ENCODE data around the gene GRIP2.

The GRIP2 gene

DNA sequence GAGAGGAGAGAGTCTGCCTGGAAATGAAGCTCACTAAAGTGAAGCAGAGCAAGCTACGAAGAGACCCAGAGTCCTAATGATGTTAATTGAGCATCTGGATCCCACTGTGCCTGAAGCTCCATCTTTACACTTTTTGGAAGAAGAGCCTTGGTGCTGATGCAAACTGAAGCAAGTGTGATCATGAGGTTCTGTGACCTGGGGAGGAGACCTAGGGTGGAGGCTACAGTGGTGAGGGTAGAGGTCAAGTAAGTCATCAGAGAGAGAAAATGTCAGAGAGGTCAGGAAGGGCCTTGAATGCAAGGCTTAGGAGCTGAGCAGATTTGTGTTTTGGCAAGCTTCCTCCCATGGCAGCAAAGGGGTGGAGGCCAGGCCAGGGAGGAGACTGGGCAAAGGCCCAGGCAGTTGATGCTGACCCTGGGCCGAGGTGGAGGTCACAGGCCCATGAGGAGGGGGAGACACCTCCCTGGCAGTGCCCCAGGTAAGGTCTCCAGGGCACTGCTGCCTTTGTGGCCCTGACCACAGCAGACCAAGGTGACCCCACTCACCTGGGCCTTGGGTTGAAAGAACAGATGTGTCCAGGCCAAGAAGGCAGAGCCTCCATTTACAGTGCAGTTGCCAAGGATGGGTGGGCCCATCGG, 1.6 kb downstream of the GRIP2 start:
- no peak for DNase-seq

GRCh38 chr3:14537590-14538450, 2.3 kb downstream of the GRIP2 start:
- no peak for DNase-seq

DNA sequence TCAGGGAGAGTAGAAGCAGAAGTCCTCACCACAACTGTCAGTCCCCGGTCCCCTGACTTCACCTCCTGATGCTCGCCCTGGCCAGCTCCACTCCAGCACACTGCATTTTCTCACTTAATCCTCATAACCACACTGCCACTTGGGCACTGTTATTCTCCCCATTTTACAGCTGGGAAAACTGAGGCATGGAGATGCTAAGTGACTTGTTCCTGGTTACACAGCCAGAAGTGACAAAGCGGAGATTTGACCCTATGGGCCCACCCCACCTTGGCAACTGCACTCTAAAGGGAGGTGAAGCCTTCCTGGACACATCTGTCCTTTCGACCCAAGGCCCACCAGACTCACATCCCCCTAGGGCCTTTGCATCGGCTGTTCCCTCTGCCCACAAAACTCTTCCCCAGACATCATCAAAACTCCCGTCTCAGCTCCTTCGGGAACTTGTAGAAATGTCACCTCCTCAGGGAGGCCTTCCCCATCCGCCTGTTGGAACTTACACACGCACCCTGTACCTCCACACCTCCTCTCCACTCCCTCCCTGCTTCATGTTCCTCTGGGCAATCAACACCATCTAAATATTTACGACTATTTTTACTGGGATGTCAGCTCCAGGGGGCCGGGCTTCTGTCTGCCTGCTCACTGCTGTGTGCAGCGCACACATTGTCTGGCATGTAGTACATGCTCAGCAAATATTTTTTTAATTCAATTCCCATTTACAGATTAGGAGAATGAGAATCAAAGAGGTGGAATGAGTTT, 3.1 kb downstream of the GRIP2 start:
- DNase-seq: no peak

GRCh38 chr3:14536055-14536815, 3.9 kb downstream of the GRIP2 start:
- DNase-seq: no peak

- DNase-seq: no peak
Observed at GRCh38 chr3:14535616-14536015, 4.5 kb downstream of the GRIP2 start.

GRCh38 chr3:14534516-14535191, 5.5 kb downstream of the GRIP2 start:
- DNase-seq: no peak

GRCh38 chr3:14533457-14533958, 6.6 kb downstream of the GRIP2 start:
- no peak for DNase-seq

GRCh38 chr3:14532691-14533456, 7.3 kb downstream of the GRIP2 start:
- no peak for DNase-seq

DNA sequence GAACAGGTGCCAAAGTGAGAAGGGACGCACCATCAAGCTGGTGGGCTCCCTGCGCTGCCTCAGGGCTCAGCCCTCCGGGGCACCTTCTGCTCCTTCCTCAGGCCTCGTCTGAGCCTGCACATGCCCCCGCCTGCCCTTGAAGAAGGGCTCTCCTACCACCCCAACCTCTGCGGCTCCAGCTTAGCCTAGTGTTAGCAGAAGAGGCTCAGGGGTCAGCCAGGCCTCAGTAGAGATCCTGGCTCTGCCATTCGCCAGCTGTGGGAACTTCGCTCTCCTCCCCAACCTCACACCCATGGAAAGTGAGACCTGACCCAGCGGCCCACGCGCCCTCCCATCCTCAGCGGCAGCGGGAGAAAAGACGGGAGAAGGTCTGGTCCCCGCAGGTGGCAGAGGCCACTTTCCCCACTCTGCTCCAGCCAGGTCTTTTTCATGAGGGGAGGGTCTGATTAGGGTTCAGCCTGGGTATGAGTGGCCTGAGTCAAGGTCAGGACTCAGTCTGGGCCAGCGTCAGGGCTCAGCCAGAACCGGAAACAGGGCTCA, 8.2 kb downstream of the GRIP2 start:
- DNase-seq: no peak

DNA sequence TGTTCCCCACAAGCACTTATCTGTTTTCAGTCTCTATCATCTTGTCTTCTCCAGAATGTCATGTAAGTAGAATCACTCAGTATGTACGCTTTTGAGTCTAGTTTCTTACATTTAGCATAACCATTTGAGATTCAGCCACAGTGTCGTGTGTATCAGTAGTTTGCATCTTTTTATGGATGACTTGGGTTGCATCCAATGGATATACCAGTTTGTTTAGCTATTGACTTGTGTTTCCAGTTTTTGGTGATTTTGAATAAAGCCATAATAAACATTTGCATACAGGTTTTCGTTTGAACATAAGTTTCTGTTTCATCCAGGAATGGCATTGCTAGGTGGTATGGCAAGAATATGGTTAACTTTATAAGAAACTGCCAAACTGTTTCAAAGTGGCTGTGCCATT, 12.1 kb downstream of the GRIP2 start:
- DNase-seq: no peak

DNA sequence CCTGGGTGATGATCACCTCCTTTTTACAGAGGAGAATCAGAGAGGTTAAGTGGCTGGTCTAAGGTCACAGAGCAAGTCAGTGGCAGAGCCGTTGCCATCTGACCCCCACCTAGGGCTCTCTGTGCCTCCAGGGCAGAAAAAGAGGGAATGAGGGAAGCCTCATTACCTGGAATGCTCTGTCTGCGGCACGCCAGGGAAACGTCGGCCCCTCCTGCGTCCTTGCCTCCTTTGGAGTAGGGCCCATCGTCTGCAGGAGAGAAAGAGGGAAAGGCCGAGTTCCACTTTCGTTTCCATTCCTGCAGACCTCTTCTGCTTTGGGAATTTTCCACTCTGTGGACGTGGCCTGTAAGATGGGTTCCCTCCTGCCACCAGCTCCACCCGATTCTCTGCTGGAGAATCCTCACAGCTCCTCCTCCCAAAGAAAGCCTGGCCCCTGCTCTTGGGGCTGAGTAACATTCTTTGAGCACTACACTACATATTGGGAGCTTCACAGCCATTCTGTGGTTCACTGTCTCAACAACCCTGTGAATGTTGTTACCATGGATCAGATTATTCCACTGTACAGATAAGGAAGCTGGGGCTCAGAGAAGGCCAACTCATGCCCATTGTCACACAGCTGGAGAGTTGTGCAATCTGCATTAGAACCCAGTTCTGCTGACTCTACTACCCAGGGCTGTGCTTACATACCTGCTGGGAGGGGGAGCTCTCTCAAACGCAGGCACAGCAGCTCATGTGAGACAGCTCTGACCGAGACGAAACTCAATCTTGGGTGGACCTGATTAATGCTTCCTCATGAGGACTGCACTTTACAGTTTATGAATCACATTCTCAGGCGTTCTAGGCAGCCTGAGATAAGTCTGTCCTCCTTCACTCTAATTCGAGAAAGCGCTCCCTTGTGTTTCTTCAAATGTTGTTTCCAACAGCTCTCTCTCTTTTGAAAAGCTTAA, 14.2 kb downstream of the GRIP2 start:
- no peak for DNase-seq

- no peak for DNase-seq
Observed at GRCh38 chr3:14524920-14525660, 15.1 kb downstream of the GRIP2 start.

GRCh38 chr3:14524311-14524711, 15.8 kb downstream of the GRIP2 start:
- DNase-seq: no peak

DNA sequence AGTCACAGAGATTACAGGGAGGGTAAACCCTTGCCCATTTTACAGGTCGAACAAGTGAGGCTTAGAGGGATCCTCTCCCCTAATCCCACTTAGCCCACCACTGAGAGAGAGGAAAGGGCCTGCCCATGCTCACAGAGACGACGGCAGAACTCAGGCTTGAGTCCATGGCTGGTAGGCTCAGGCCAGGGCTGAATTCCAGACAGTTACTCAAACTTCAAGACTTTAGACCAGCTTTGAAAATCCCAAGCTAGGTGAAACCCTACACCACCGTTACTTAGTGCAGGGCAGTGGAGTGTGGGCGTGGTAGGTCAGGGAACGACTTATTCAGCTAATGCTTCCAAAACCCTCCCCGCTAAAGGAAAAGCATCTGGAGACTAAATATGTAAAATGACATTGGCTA, 16.4 kb downstream of the GRIP2 start:
- DNase-seq: no peak

GRCh38 chr3:14522768-14523167, 17.4 kb downstream of the GRIP2 start:
- DNase-seq: no peak

DNA sequence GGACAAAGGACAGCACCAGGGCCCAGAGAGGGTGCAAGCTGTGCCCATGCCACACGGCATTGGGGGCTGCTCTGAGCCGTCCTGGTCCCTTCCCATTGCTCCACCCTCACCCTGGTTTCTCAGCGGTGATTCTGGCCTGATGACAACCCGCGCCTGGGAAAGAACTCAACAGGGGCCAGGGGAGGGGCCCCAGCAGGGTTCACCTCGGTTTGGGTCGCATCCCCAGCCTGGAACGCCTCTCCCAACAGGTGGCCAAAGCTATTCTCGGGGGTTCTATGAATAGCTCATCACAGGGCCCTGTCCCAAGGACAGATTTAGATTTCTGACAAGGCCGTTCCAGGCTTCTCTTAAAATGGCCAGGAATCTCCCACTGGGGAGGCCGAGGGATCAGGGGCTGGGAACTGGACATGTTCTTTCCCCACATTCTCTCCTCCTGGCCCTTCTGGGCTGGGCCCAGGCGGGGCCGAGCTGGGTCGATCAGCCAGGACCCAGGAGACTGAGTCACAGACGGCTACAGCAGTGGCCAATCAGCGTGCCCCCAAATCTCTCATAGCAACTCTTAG, 17.9 kb downstream of the GRIP2 start:
- DNase-seq: no peak

- no peak for DNase-seq
Observed at GRCh38 chr3:14521611-14522010, 18.5 kb downstream of the GRIP2 start.

- DNase-seq: no peak
Observed at GRCh38 chr3:14520967-14521366, 19.2 kb downstream of the GRIP2 start.

DNA sequence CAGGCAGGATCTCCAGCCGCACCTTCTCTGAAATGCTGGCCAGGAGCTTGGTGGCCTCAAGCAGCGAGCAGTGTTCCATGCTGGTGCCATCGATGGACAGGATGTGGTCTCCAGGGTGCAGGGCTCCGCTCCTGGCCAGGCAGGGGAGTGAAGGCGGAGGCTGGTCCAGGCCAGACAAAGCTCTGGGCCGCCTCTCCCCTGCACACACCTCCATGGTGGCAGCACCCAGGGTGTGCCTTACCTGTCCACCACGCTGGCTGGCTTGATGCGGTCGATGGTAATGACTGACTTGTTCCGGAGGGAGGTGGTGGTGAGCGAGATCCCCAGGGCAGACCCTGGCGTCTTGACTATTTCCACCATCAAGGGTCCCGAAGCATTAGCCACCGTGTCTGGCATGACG, 20.0 kb downstream of the GRIP2 start:
- no peak for DNase-seq

Data from AML-193 (cell line).